Iris pigment epithelial cell (primary cell): Measurements from ENCODE around the gene NUCB2.
"Not testable (repeated sequence)": the region's sequence is repeated elsewhere in the genome, so short reads cannot be mapped to it uniquely, and the experiment has no call there.

Experiments used
- DNase-seq: peaks from one replicate; pipeline ENCODE4 v3.0.0-alpha.2; 2011; ENCODE audit warnings: low read depth

NUCB2 gene

DNA sequence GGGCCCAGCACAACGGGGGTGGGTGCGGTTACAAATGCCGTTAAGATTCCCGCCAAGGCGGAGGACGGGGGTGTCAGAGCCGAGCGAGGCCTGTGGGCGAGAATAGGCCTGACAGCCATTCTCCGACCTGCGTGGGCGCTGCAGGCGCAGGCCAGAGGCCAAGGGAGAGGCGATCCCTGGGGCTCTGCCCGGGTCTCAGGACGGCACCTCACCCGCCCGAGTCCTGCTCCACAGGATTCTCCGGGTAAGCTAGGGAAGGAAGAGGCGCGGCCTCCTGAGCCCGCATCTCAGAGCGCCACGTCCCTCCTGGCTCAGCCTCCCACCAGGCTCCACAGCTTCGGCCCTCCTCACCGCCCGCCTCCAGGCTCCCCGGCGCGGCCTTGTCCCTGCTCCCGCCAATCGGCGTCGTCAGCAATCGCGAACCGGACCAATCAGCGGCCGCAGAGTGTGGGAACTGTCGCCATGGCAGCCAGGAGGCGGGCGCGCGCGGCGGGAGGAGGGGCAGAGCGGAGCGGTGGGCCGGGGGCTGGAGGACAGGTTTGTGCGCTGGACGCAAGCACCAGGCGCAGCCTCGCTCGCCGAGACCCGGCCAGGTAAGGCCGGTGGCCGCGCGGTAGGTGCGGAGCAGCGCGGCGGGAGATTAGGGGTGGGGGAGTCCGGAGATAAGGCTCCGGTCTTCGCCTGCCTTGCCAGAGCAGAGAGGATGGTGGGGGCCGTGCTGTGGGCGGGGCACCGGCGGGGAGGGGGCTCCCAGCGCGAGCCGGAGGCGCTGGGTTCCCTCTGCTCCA is at the start of gene NUCB2:
NUCB2 (plus strand) TSS at position 504 of the 788 bp plus-strand sequence. CDS start 18,585 bp downstream, outside the sequence.
- peak; percentile 96 for DNase-seq

DNA sequence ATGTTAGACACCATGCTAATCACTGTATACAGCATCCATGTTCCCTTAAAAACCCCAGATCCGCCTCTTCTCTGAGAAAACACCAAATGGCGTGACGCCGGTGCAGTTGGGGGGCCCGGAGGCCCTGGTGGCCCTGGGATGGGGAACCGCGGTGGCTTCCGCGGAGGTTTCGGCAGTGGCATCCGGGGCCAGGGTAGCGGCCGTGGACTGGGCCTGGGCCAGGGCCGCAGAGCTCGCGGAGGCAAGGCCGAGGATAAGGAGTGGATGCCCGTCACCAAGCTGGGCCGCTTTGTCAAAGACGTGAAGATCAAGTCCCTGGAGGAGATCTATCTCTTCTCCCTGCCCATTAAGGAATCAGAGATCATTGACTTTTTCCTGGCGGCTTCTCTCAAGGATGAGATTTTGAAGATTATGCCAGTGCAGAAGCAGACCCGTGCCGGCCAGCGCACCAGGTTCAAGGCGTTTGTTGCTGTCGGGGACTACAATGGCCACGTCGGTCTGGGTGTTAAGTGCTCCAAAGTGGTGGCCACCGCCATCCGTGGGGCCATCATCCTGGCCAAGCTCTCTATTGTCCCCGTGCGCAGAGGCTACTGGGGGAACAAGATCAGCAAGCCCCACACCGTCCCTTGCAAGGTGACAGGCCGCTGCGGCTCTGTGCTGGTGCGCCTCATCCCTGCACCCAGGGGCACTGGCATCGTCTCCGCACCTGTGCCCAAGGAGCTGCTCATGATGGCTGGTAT is 48.2 kb upstream of the NUCB2 start:
- DNase-seq, result not testable (repeated sequence)

DNA sequence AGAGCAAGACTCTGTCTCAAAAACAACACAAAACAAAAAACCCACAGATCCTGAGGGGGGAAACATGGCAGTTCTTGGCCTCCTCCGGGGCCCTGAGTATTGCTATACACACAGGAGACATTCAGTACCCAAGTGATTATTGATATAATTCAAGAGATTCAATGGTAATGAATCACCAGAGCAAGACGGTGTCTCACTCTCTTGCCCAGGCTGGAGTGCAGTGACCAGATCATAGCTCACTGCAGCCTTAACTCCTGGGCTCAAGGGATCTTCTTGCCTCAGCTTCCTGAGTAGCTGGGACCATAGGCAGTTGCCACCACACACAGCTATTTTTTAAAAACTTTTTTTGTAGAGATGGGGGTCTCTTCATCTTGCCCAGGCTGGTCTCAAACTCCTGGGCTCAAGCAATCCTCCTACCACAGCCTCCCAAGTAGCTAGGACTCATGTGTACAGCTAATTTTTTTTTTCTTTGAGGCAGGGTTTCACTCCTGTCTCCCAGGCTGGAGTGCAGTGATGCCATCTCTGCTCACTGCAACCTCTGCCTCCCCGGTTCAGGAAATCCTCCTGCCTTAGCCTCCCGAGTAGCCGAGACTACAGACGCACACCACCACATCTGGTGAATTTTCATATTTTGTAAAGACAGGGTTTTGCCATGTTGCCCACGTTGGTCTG is 46.9 kb upstream of the NUCB2 start:
- peak; percentile 29 for DNase-seq

DNA sequence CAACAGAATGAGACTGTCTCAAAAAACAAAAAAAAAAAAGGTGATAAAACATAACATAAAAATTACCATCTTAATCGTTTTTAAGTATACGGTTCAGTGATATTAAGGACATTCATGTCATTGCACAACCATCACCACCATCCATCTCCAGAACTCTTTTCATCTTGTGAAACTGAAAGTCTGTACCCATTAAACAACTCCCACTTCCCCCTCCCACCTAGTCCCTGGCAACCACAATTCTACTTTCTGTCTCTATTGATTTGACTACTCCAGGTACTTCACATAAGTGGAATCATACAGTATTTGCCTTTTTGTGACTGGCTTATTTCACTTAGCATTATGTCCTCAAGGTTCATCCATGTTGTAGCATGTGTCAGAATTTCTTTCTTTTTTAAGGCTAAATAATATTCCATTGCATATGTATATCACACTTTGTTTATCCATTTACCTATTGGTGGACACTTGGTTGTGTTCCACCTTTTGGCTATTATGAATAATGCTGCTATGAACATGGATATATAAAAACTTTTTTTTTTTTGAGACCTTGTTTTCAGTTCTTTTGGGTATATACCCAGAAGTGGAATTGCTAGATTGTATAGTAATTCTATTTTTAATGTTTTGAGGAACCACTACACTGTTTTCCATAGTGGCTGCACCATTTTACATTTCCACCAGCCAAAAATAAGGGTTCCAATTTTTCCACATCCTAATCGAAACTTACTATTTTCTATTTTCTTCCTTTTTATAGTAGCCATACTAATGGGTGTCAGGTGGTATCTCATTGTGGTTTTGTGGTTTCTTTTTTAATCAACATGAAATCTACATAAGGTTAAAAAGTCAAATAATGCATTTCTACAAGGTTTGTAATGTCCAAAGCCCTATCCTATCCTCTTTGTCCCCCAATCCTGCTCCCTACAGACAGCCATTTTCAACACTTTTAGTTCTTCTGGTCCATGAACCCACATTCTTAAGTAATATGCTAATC is 45.4 kb upstream of the NUCB2 start:
- no peak for DNase-seq

DNA sequence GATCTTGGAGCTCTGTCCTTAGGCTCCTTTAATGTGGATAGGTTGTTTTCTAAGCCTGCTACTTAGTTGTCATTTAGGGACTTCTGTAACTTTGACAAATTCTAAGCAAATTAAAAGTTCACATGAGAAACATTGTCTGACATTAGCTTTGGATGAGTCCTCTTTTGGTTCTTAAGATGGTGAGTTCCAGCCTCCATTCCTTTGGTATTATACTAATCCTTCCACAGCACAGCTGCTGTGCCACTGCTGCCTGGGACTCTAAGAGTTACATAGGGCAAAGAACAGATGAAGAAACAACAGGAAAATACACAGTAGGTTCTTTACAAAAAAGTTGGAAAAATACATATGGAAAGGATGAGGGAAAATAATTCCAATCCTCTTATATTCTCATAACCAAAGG is 43.4 kb upstream of the NUCB2 start:
- no peak for DNase-seq

DNA sequence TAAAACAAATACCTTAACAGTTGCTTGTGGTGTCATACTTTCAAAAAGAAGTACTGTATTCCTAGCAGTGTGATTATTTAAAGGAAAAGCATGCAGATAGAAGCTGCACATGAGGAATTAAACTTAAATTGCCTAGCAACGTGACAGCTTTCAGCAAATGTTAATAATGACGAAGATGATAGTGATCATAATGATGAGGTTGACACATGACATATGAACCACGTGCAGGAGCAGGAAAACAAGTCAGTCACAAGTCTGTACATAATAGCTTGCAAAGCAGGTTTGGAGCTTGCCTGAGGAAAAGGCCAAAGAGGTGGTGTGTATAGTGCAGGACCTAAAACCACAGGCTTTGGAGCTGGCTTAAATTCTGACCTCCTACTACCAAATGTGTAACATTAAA is 38.2 kb upstream of the NUCB2 start:
- no peak for DNase-seq

DNA sequence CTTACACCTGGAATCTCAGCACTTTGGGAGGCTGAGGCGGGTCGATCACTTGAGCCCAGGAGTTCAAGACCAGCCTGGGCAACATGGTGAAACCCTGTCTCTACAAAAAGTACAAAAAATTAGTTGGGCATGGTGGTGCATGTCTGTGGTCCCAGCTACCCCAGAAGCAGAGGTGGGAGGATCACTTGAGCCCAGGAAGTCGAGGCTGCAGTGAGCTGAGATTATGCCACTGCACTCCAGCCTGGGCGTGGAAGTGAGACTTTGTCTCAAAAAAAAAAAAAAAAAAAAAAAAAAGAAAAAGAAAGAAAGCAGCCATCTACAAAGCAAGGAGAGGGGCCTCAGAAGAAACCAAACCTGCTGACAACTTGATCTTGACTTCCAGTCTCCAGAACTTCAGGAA is 36.6 kb upstream of the NUCB2 start:
- not testable (repeated sequence) for DNase-seq

DNA sequence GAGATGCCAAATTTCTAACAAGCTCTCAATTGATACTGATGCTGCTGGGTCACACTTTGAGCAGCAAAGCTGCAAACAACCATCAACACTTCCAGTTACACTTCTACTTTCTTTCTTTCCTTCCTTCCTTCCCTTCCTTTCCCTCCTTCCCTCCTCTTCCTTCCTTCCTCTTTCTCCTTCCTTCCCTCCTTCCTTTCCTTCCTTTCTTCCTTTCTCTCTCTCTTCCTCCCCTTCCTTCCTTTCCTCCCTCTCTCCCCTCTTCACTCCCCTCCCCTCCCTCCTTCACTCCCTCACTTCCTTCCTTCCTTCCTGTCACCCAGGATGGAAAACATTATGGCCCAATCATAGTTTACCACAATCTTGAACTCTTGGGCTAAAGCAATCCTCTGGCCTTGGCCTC is 35.8 kb upstream of the NUCB2 start:
- no peak for DNase-seq

DNA sequence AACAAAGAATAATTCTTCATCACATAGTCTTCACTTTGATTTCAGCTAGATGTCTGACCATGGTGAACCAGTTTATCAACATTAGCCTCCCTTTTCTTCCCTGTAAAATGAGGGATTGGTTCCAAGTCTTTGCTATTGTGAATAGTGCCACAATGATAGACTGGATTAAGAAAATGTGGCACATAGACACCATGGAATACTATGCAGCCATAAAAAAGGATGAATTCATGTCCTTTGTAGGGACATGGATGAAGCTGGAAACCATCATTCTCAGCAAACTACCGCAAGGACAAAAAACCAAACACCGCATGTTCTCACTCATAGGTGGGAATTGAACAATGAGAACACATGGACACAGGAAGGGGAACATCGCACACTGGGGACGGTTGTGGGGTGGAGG is 33.6 kb upstream of the NUCB2 start:
- not testable (repeated sequence) for DNase-seq

DNA sequence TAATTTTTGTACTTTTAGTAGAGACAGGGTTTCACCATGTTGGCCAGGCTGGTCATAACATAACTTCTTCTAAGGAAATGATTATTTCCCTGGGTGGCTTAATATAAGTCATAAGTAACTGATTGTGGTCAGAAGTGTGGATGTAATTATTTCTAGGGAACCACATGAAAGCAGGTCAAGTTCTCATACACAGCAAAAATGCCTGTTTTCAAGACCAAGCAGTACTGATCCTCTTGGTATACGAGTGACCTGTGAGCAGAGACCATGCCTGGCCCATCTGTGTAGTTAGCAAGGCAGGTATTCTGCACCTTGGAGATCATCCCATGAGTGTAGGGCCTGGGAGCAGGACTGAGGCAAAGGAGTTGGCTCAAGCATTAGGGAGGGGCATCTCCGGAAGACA is 32.5 kb upstream of the NUCB2 start:
- no peak for DNase-seq

DNA sequence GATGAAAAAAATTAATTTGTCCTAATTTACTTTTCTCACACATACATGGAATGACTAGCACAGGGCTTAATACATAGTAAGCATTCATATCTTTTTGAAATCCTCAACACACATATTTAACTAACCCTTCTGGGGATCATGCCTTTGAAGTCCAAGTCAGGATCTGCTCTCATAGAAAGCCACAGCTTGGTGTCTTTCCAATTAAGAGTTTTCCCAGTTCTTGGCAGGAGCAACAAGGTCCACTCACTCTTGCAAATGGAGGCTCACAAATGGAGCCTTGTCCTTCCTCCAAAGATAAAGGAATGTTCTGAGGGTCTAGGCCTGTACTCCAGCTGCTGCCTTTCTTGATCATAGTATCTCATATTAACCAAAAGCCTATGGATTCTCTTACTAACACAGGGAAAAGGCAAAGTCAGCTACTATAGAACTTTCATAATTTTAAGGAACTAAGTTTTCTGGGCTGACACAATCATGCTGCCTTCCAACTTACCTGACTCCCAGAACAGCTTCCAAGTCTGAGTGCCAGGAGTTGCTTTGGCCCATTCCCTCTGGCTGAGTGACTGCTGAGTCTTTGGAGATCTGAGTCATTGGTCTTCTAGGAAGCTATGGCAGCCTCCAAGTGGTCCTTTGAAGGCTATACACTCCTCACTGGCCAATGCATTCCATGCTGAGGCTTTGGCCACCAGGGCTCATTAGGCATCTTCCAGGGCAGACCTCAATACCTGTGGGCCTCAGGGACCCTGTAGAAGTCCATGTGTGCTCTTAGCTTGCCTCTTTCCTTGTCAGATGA is 25.8 kb upstream of the NUCB2 start:
- DNase-seq, result peak; percentile 33

DNA sequence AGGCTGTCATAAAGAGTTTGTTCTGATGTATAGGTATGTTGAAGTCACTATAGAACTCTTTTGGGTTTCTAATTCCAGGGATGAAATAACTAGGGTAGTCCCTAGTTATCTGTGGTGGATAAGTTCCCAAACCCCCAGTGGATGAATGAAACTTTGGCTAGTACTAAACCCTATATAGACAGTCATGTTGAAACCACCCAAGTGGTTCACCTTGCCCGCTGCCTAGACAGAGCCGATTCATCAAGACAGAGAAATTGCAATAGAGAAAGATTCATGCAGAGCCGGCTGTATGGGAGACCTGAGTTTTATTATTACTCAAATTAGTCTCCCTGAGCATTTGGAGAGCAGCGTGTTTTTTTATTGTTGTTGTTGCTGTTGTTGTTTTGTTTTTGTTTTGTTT is 23.8 kb upstream of the NUCB2 start:
- DNase-seq, result no peak

DNA sequence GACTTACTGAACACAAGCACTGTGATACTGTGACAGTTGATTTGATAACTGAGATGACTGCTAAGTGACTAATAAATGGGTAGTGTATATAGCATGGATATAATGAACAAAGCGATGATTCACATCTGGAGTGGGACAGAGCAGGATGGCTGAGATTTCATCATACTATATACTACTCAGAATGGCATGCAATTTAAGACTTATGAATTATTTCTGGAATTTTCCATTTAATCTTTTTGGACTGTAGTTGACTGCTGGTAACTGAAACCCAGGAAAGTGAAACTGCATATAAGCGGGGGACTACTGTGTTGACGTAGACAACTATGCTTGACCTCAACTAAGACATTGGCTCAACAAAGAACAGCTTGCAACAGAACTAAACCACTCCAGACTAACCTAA is 20.0 kb upstream of the NUCB2 start:
- DNase-seq, result peak; percentile 100

DNA sequence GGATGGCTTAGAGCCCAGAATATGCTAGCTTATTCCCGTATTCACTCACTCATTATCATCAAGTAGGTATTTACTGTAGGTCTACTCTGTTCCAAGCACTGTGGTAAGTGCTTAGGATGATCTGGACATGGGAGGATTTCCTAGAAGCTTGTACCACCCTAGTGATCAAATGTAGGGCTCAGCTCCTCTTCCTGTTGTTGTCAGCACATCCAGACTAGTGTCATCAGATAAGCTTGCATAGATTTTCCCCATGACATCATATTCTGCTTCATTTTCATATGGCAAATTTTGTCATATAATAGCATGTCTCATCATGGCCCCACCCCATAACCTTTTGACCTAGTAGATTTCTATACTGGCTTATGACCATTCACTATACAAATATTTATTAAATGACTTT is 19.3 kb upstream of the NUCB2 start:
- peak; percentile 94 for DNase-seq

DNA sequence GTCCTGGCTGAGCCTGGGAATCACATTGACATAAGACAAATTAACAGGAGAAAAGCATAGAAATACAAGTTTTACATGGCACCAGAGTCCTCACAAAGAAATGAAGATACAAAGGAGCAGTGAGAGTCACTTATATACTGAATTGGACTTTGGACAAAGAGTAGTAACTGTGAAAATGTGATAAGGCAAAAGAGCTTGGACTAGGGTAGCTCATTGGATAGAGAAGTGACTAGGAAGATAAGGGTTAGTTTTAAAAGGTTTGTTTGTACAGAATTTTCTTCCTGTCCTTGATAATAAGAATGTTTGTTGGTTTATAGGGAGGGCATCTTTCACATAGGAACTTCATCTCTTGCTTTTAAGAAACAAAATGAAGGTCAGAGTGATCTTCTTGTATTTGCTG is 17.9 kb upstream of the NUCB2 start:
- no peak for DNase-seq

DNA sequence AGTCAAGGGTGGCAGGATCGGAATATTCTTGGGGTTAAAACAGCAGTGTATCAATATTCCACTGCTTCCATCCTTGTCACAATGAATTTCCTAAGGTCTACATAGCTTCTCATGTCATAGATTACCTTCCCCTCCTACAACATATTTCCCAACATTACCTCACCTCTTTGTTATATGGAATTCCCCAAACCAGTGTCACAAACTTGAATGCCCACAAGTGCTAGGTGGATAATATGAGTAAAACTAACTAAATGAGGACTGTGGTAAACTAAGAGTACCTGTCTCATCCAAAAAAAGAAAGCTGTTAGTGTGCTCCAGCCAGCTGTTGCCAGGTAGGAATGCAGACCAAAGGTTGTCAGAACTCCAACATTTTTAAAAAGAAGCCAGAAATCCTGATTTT is 17.0 kb upstream of the NUCB2 start:
- no peak for DNase-seq

DNA sequence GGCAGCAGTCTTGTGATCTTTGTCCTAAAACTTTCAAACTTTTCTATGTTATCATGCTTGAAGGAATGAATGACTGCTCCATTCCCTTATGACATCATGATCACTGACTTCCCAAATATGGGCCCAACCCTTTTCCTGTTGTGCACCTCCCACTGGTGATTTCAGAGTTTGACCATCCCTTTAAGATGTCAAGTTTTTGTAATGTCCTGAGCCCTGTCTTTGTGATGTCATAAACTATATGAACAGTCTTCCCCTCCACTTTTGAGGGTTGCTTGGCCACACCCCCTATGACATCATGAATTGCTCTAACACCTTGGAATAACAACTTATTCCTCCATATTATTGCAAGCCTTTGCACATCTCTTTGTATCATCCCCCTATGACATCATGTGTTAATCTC is 16.5 kb upstream of the NUCB2 start:
- peak; percentile 8 for DNase-seq

DNA sequence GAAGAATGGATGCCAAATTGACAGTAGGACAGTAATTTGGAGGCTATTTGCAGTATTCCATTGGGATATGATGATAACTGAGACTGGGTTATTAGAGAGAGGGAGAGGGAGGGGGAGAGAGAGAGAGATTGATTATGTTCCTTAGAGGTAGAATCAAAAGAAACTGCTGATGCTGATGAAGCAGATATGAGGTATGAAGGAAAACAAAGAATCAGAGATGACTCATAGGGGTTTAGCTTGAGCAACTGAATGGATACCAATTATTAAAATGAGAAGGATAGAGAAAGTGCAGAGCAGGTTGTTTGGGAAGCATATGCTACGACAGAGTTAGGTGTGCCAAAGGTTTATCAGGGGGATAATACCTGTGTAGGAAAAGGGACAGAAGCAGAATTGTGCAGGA is 12.8 kb upstream of the NUCB2 start:
- DNase-seq, result peak; percentile 62

DNA sequence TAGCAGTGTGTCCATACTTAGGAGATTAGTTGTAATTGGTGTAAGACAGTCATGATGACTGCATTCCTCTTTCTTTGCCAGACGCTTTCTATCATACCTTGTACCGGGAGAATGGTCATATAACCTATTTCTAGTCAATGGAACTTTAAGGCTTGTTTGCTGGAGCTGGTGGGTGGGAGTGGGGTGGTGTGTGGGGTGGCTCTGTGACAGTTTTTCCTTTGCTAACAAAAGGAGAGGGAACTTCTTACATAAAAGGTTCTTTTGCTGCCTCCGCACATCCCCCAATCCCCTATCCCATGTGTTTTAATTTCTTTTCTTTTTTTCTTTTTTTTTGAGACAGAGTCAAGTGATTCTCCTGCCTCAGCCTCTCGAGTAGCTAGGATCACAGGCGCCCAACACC is 9.8 kb upstream of the NUCB2 start:
- no peak for DNase-seq

DNA sequence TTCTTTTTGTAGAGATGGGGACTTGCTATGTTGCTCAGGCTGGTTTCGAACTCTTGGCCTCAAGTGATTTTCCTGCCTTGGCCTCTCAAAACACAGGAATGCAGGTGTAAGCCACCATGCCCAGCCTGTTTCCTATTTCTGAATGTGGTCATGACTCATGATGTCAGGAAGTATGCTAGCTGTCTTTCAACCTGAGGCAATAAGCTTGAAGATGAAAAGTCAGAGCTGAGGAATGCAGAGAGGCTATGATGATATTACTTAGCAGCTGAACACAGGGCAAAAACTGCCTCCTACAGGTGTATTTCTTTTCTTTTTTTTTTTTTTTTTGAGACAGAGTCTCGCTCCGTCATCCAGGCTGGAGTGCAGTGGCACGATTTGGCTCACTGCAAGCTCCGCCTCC is 9.0 kb upstream of the NUCB2 start:
- DNase-seq, result peak; percentile 72

DNA sequence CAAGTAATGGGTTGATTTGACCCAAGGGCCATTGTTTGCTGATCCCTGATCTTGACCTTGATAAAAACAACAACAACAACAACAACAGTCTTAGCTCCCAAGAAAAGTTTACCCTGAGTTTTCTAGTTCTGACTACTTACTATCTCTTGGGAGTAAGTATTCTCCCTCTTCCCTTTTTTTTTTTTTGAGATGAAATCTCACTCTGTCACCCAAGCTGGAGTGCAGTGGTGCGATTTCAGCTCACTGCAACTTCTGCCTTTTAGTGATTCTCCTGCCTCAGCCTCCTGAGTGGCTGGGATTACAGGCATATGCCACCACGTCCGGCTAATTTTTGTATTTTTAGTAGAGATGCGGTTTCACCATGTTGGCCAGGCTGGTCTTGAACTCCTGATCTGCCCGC is 8.0 kb upstream of the NUCB2 start:
- DNase-seq, result not testable (repeated sequence)
